Ascending aorta (tissue), 2 donors: Measurements from ENCODE around the gene ZNF804A. TPM values are rescaled to one million over a fixed set of nuclear protein-coding genes. Genes with fewer than 3 reads are reported as not detected.

Experiments
- DNase-seq, 2 donors: peaks; one replicate each; pipeline ENCODE4 v3.0.0-alpha.2; 2019; ENCODE audit warnings: low spot score in 2 of 2
- H3K27ac ChIP-seq, 2 donors: fragments of 200-600 bp; sonication (generic); one replicate each; pipeline ENCODE4 v1.5.1; 2016 to 2017; ENCODE audit warnings: mild to moderate bottlenecking in 1 of 2
- H3K27me3 ChIP-seq: fragments of 200-600 bp; sonication (generic); one replicate; pipeline ENCODE4 v1.5.1; 2017
- H3K36me3 ChIP-seq, 2 donors: fragments of 200-600 bp; sonication (generic); one replicate each; pipeline ENCODE4 v1.5.1; 2016
- H3K4me1 ChIP-seq, 2 donors: fragments of 200-600 bp; sonication (generic); one replicate each; pipeline ENCODE4 v1.5.1; 2016 to 2017; ENCODE audit warnings: mild to moderate bottlenecking in 1 of 2
- H3K4me3 ChIP-seq, 2 donors: fragments of 200-600 bp; sonication (generic); one replicate each; pipeline ENCODE4 v1.5.1; 2016 to 2017; ENCODE audit warnings: mild to moderate bottlenecking in 1 of 2
- H3K9me3 ChIP-seq, 2 donors: fragments of 200-600 bp; sonication (generic); one replicate each; pipeline ENCODE4 v1.5.1; 2016
- intact Hi-C: fragments of 100-400 bp; cut with DNase I; formaldehyde crosslinking; loops from one replicate; pipeline ENCODE4 v1.15.1; 2023
- total RNA-seq: library from RNA; depleted of rRNA; stranded (reverse); fragments of >200 nt; gene quantifications from one replicate; pipeline ENCODE4 v1.1.0, GENCODE V29; 2016
- TF ChIP-seq, protein P1 (sequence below), 3 experiments: fragments of 200-600 bp in 2 of 3; fragments of 450-650 bp in 1 of 3; sonication (generic) in 2 of 3; IDR thresholded peaks; one replicate each; pipeline ENCODE4 v1.5.1; 2016 to 2019; ENCODE audit warnings: antibody characterized with exemption in 3 of 3, mild to moderate bottlenecking in 1 of 3, moderate library complexity in 1 of 3

ZNF804A gene
- total RNA-seq, 1 donor from 2014 or later, result not detected

GRCh38 chr2:184849516-184849915, 251.2 kb downstream of the ZNF804A start:
- H3K4me3 ChIP-seq, result no peak overlapping the region
- intact Hi-C loops, result no loop called here
- no peaks in the 10 kb centered on the region for H3K9me3 ChIP-seq
- no peaks in the 10 kb centered on the region for H3K27me3 ChIP-seq
- no peaks in the 10 kb centered on the region for H3K4me1 ChIP-seq
- H3K36me3 ChIP-seq, result no peaks in the 10 kb centered on the region
- H3K27ac ChIP-seq, result no peak overlapping the region
- no peak for DNase-seq
- TF ChIP-seq, protein P1, sequence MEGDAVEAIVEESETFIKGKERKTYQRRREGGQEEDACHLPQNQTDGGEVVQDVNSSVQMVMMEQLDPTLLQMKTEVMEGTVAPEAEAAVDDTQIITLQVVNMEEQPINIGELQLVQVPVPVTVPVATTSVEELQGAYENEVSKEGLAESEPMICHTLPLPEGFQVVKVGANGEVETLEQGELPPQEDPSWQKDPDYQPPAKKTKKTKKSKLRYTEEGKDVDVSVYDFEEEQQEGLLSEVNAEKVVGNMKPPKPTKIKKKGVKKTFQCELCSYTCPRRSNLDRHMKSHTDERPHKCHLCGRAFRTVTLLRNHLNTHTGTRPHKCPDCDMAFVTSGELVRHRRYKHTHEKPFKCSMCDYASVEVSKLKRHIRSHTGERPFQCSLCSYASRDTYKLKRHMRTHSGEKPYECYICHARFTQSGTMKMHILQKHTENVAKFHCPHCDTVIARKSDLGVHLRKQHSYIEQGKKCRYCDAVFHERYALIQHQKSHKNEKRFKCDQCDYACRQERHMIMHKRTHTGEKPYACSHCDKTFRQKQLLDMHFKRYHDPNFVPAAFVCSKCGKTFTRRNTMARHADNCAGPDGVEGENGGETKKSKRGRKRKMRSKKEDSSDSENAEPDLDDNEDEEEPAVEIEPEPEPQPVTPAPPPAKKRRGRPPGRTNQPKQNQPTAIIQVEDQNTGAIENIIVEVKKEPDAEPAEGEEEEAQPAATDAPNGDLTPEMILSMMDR (IDR thresholded peaks at IDR 0.05), result no peak

DNA sequence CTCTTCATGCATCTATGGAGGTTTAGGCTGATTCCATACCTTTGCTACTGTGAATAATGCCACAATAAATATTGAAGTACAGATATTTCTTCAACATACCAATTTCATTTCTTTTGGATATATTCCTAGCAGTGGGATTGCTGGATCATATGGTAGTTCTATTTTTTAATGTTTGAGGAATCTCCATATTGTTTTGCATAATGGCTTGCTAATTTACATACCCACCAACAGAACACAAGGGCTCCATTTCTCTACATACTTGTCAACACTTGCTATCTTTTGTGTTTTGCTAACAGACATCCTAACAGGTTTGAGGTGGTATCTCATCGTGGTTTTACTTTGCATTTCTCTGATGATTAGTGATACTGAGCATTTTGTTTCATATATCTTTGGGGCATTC, 253.2 kb downstream of the ZNF804A start:
- no peak for DNase-seq
- H3K4me1 ChIP-seq, result no peaks in the 10 kb centered on the region
- no peak overlapping the region for H3K4me3 ChIP-seq
- H3K36me3 ChIP-seq, result no peaks in the 10 kb centered on the region
- TF ChIP-seq, protein P1 (IDR thresholded peaks at IDR 0.05), result no peak
- H3K27ac ChIP-seq, result no peak overlapping the region
- no peaks in the 10 kb centered on the region for H3K27me3 ChIP-seq
- intact Hi-C loops, result no loop called here
- H3K9me3 ChIP-seq, result no peaks in the 10 kb centered on the region

GRCh38 chr2:184859187-184859586, 260.9 kb downstream of the ZNF804A start:
- intact Hi-C loops, result no loop called here
- Histone ChIP-seq H3K27ac (no peak overlapping the region), H3K36me3 (no peaks in the 10 kb centered on the region), H3K9me3 (peaks cover 4 to 21% of the 10 kb centered on the region in 2 donors), H3K4me1 (no peaks in the 10 kb centered on the region), H3K4me3 (no peak overlapping the region), H3K27me3 (no peaks in the 10 kb centered on the region)
- DNase-seq, result no peak
- TF ChIP-seq, protein P1 (IDR thresholded peaks at IDR 0.05), result no peak

- DNase-seq, result no peak
- H3K9me3 ChIP-seq, result peaks cover 4 to 21% of the 10 kb centered on the region in 2 donors
- H3K27me3 ChIP-seq, result no peaks in the 10 kb centered on the region
- intact Hi-C loops, result no loop called here
- no peaks in the 10 kb centered on the region for H3K4me1 ChIP-seq
- H3K27ac ChIP-seq, result no peak overlapping the region
- TF ChIP-seq, protein P1 (IDR thresholded peaks at IDR 0.05), result no peak
- no peaks in the 10 kb centered on the region for H3K36me3 ChIP-seq
- H3K4me3 ChIP-seq, result no peak overlapping the region
These were observed 262.4 kb downstream of the ZNF804A start for GRCh38 chr2:184860744-184861143.

DNA sequence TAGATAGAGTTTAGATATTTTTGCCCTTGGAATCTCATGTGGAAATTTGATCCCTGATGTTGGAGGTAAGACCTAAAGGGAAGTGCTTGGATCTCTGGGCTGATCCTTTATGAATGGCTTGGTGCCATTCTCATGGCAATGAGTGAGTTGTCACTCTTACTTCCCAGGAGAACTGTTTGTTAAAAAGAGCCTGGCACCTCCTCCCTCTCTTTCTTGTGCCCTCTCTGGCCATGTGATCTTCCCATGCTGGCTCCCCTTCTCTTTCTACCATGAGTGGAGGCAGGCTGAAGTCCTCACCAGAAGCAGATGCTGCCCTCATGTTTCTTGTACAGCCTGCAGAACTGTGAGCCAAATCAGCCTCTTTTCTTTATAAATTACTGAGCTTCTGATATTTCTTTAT, 276.9 kb downstream of the ZNF804A start:
- intact Hi-C loops, result no loop called here
- Histone ChIP-seq H3K4me3 (no peak overlapping the region), H3K9me3 (no peaks in the 10 kb centered on the region), H3K4me1 (no peaks in the 10 kb centered on the region), H3K36me3 (no peaks in the 10 kb centered on the region), H3K27ac (no peak overlapping the region), H3K27me3 (no peaks in the 10 kb centered on the region)
- TF ChIP-seq, protein P1 (IDR thresholded peaks at IDR 0.05), result no peak
- DNase-seq, result no peak

GRCh38 chr2:184875911-184876310, 277.6 kb downstream of the ZNF804A start:
- no peaks in the 10 kb centered on the region for H3K36me3 ChIP-seq
- no peaks in the 10 kb centered on the region for H3K9me3 ChIP-seq
- no peak overlapping the region for H3K4me3 ChIP-seq
- intact Hi-C loops, result no loop called here
- no peak for DNase-seq
- no peaks in the 10 kb centered on the region for H3K27me3 ChIP-seq
- H3K4me1 ChIP-seq, result no peaks in the 10 kb centered on the region
- H3K27ac ChIP-seq, result no peak overlapping the region
- TF ChIP-seq, protein P1 (IDR thresholded peaks at IDR 0.05), result no peak
